OCI-LY7 (cell line): ENCODE data around the gene FAT4. TPM values are rescaled to one million over a fixed set of nuclear protein-coding genes. Genes with fewer than 3 reads are reported as not detected.

Experiments used
- BruUV-seq: library from RNA; stranded (reverse); fragments of 400-500 nt; replicated peaks from 2 replicates; lab custom pipeline; 2021; lab: Mats Ljungman, UMichigan
- CTCF ChIA-PET: fragments of 300-600 bp; sonication (Branson Sonifier 250); formaldehyde crosslinking; loops from one replicate; lab custom pipeline; 2022; ENCODE audit warnings: antibody characterized with exemption; ENCODE audit not compliant: unreplicated experiment; lab: Charles Lee
- POLR2A ChIA-PET: fragments of 300-600 bp; sonication (Branson Sonifier 250); formaldehyde crosslinking; loops from one replicate; lab custom pipeline; 2022; ENCODE audit warnings: antibody characterized with exemption; lab: Charles Lee
- DNase-seq: peaks from one replicate; pipeline ENCODE4 v3.0.0-alpha.2; 2015; ENCODE audit warnings: low spot score
- H2AFZ ChIP-seq: fragments of 200-600 bp; sonication (generic), shearing (Covaris generic); 2 replicates; pipeline ENCODE4 v1.6.1; 2014; ENCODE audit warnings: mild to moderate bottlenecking, antibody characterized with exemption, low read length, moderate library complexity
- H3K27ac ChIP-seq: fragments of 200-600 bp; sonication (generic); 2 replicates; pipeline ENCODE4 v1.5.1; 2014; ENCODE audit warnings: mixed run types, low read depth, mild to moderate bottlenecking, moderate library complexity, low read length, inconsistent platforms; ENCODE audit not compliant: poor library complexity, severe bottlenecking
- H3K36me3 ChIP-seq: fragments of 200-600 bp; sonication (generic); 2 replicates; pipeline ENCODE4 v1.6.1; 2014; ENCODE audit warnings: mild to moderate bottlenecking, antibody characterized with exemption, low read length, moderate library complexity, mixed read lengths; ENCODE audit not compliant: insufficient read depth
- H3K4me1 ChIP-seq: fragments of 200-600 bp; sonication (generic); 2 replicates; pipeline ENCODE4 v1.5.1; 2014; ENCODE audit warnings: mild to moderate bottlenecking, low read length; ENCODE audit not compliant: insufficient read depth, poor library complexity, severe bottlenecking
- H3K4me2 ChIP-seq: fragments of 200-600 bp; sonication (generic); 2 replicates; pipeline ENCODE4 v1.6.1; 2014; ENCODE audit warnings: mild to moderate bottlenecking, low read length
- H3K4me3 ChIP-seq: fragments of 200-600 bp; sonication (generic); 2 replicates; pipeline ENCODE4 v1.5.1; 2014; ENCODE audit warnings: mild to moderate bottlenecking, low read depth, low read length; ENCODE audit not compliant: poor library complexity, severe bottlenecking
- H3K79me2 ChIP-seq: fragments of 200-600 bp; sonication (generic); 2 replicates; pipeline ENCODE4 v1.6.1; 2016; ENCODE audit warnings: low read depth, mild to moderate bottlenecking, low read length, moderate library complexity, mixed read lengths; ENCODE audit not compliant: insufficient read depth
- H3K9me2 ChIP-seq: fragments of 200-600 bp; sonication (generic); 2 replicates; pipeline ENCODE4 v1.6.1; 2016; ENCODE audit warnings: mild to moderate bottlenecking, low read length, mixed read lengths; ENCODE audit not compliant: insufficient read depth
- H3K9me3 ChIP-seq: fragments of 200-600 bp; sonication (generic); 2 replicates; pipeline ENCODE4 v1.6.1; 2014; ENCODE audit warnings: mild to moderate bottlenecking, mixed run types, low read length, mixed read lengths
- H4K20me1 ChIP-seq: fragments of 200-600 bp; sonication (generic); 2 replicates; pipeline ENCODE4 v1.6.1; 2014; ENCODE audit warnings: mild to moderate bottlenecking, antibody characterized with exemption, low read length, moderate library complexity, mixed read lengths; ENCODE audit not compliant: insufficient read depth
- EZH2phosphoT487 ChIP-seq: fragments of 200-600 bp; sonication (generic); IDR thresholded peaks from 2 replicates; pipeline ENCODE4 v1.6.1; 2018; ENCODE audit warnings: low read depth, borderline replicate concordance, mild to moderate bottlenecking, mixed run types, antibody characterized with exemption, low read length, moderate library complexity, mixed read lengths
- intact Hi-C: fragments of 100-400 bp; cut with micrococcal nuclease; formaldehyde crosslinking; loops from one replicate; pipeline ENCODE4 v1.10.0; 2022; ENCODE audit not compliant: unreplicated experiment
- total RNA-seq, 2 experiments: library from RNA; depleted of rRNA in 1 of 2; stranded (reverse); fragments of >200 nt in 1 of 2; shearing (Covaris generic) in 1 of 2; gene quantifications; 2 replicates each; pipeline ENCODE4 v1.2.3, GENCODE V29; 2014 to 2022
- TF ChIP-seq, protein P1 (sequence below): fragments of 200-600 bp; sonication (generic); conservative IDR thresholded peaks from 2 replicates; pipeline ENCODE4 v1.5.1; 2014; ENCODE audit warnings: mild to moderate bottlenecking, antibody characterized with exemption, low read length, moderate library complexity, mixed read lengths

FAT4 gene
- total RNA-seq, 2 experiments from 2014 or later = not detected

- intact Hi-C loops = loop anchor here (5.0 kb wide), 1 partner anchor 431 kb away; no protein-coding TSS in a partner anchor
- CTCF ChIA-PET = no interaction called here
- H3K4me3 ChIP-seq = no peak overlapping the region
Measured at GRCh38 chr4:125311503-125311902, 3.3 kb upstream of the FAT4 start.

GRCh38 chr4:125313497-125313896 is 1.3 kb upstream of the FAT4 start:
- Histone ChIP-seq H3K4me3 (no peak overlapping the region), H3K4me2 (no peak overlapping the region), H3K4me1 (no peaks in the 10 kb centered on the region), H3K9me3 (no peaks in the 10 kb centered on the region), H4K20me1 (no peaks in the 10 kb centered on the region), H3K79me2 (no peaks in the 10 kb centered on the region), H3K27ac (no peak overlapping the region), H3K36me3 (no peaks in the 10 kb centered on the region), H2AFZ (no peak overlapping the region), H3K9me2 (no peaks in the 10 kb centered on the region)
- ChIA-PET POLR2A (interaction anchor here (0.8 kb wide), 1 partner anchor 11 kb away, joined by 3 read pairs; no protein-coding TSS in a partner anchor), CTCF (no interaction called here)
- intact Hi-C loops = loop anchor here (5.0 kb wide), 1 partner anchor 429 kb away; no protein-coding TSS in a partner anchor
- DNase-seq = peak; percentile 57
- no TSS peak for BruUV-seq
- TF ChIP-seq EZH2phosphoT487 = no peak
- TF ChIP-seq, protein P1, sequence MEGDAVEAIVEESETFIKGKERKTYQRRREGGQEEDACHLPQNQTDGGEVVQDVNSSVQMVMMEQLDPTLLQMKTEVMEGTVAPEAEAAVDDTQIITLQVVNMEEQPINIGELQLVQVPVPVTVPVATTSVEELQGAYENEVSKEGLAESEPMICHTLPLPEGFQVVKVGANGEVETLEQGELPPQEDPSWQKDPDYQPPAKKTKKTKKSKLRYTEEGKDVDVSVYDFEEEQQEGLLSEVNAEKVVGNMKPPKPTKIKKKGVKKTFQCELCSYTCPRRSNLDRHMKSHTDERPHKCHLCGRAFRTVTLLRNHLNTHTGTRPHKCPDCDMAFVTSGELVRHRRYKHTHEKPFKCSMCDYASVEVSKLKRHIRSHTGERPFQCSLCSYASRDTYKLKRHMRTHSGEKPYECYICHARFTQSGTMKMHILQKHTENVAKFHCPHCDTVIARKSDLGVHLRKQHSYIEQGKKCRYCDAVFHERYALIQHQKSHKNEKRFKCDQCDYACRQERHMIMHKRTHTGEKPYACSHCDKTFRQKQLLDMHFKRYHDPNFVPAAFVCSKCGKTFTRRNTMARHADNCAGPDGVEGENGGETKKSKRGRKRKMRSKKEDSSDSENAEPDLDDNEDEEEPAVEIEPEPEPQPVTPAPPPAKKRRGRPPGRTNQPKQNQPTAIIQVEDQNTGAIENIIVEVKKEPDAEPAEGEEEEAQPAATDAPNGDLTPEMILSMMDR = peak; percentile 90

More at GRCh38 chr4:125311503-125311902, 3.3 kb upstream of the FAT4 start:
- Histone ChIP-seq H3K36me3 (no peaks in the 10 kb centered on the region), H3K9me2 (no peaks in the 10 kb centered on the region), H3K27ac (no peak overlapping the region), H3K9me3 (no peaks in the 10 kb centered on the region), H4K20me1 (no peaks in the 10 kb centered on the region), H3K4me2 (no peak overlapping the region), H2AFZ (no peak overlapping the region), H3K79me2 (no peaks in the 10 kb centered on the region), H3K4me1 (no peaks in the 10 kb centered on the region)
- POLR2A ChIA-PET = no interaction called here
- BruUV-seq = no TSS peak
- DNase-seq = no peak
- TF ChIP-seq, protein P1 = no peak
- no peak for TF ChIP-seq EZH2phosphoT487

DNA sequence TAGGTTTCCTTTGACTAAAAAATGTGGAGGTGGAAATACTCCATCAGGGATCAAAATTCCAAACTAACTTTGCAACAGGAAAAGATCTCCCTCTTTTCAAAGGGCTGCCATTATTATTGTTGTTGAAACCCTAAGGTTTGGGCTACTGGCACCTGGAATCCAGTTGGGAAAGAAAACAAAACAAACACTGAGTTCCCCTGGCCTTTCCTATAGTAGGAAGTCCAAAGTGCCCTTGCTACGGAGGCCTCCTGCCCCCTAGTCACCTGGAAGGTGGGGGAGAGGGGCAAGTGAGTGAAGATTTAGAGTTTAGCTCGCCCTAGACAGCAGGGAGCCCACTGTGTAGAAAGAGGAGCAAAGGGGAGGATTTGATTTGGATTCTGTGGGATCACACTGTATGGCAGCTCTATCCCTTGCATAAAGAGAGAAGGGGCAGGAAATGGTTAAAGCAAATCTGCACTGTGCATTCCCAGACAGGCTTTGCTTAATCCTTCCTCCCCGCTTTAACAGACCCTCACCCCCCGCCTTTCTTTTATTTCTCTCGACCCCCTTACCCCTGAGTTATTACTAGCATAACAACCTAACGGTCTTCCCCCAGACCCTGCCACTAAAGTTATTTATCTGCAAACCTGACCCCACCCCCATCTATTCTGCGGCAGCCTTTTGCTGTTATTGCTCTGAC is 627 bp upstream of the FAT4 start:
- ChIA-PET CTCF (no interaction called here), POLR2A (interaction anchor here (0.8 kb wide), 1 partner anchor 11 kb away, joined by 3 read pairs; no protein-coding TSS in a partner anchor)
- Histone ChIP-seq H3K4me3 (no peak overlapping the region), H3K27ac (no peak overlapping the region), H3K4me2 (no peak overlapping the region), H3K9me3 (no peaks in the 10 kb centered on the region), H3K79me2 (no peaks in the 10 kb centered on the region), H3K36me3 (no peaks in the 10 kb centered on the region), H3K9me2 (no peaks in the 10 kb centered on the region), H4K20me1 (no peaks in the 10 kb centered on the region), H2AFZ (no peak overlapping the region), H3K4me1 (no peaks in the 10 kb centered on the region)
- TF ChIP-seq, protein P1 = no peak
- TF ChIP-seq EZH2phosphoT487 = no peak
- no peak for DNase-seq
- intact Hi-C loops = loop anchor here (5.0 kb wide), 1 partner anchor 428 kb away; no protein-coding TSS in a partner anchor
- no TSS peak for BruUV-seq
